ENCODE data around the gene PSMD10.

DNA sequence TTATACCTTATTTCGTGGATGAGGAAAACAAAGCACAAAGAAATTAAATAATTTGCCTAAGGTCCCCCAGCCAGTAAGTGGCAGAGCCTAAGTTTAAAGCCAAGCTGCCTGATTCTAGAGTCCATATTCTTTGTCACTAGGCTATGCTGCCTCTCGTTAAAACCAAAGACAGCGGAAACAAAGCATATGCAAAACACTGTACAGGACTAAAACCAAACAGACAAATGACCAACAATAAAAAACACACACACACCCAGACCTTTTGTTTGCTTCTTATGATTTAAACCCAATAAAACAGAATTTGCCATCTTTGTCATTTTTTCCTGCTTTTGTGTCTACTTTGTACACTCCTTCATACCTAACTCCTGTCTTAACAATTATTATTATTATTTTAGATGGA, 56.6 kb downstream of the PSMD10 start:
- TF ChIP-seq, protein P1, sequence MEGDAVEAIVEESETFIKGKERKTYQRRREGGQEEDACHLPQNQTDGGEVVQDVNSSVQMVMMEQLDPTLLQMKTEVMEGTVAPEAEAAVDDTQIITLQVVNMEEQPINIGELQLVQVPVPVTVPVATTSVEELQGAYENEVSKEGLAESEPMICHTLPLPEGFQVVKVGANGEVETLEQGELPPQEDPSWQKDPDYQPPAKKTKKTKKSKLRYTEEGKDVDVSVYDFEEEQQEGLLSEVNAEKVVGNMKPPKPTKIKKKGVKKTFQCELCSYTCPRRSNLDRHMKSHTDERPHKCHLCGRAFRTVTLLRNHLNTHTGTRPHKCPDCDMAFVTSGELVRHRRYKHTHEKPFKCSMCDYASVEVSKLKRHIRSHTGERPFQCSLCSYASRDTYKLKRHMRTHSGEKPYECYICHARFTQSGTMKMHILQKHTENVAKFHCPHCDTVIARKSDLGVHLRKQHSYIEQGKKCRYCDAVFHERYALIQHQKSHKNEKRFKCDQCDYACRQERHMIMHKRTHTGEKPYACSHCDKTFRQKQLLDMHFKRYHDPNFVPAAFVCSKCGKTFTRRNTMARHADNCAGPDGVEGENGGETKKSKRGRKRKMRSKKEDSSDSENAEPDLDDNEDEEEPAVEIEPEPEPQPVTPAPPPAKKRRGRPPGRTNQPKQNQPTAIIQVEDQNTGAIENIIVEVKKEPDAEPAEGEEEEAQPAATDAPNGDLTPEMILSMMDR (IDR thresholded peaks at IDR 0.05): no peak
- TF ChIP-seq POLR2A (IDR thresholded peaks at IDR 0.05): no peak

Measured in lower leg skin (tissue), 3 donors.